Activated CD4-positive, alpha-beta T cell treated with anti-CD3 and anti-CD28 coated beads, Interleukin-2, amount 10 ng/mL, durations not matched to agents 7 days and 5 days (primary cell): ENCODE results near the gene RSPO3. TPM values are rescaled to one million over a fixed set of nuclear protein-coding genes. Genes with fewer than 3 reads are reported as not detected.

ENCODE experiments used
- CTCF ChIA-PET: fragments of 350-600 bp; sonication (Branson Sonifier 250); formaldehyde crosslinking; loops from one replicate; lab custom pipeline; 2021; ENCODE audit warnings: antibody characterized with exemption; lab: Charles Lee
- POLR2A ChIA-PET: fragments of 350-600 bp; sonication (Branson Sonifier 250); formaldehyde crosslinking; loops from one replicate; lab custom pipeline; 2021; ENCODE audit warnings: antibody characterized with exemption; lab: Charles Lee
- DNase-seq: peaks from one replicate; pipeline ENCODE4 v3.0.0-alpha.2; 2020
- H3K27ac Mint-ChIP-seq: one replicate; pipeline ENCODE4 v1.8.0; 2021; ENCODE audit warnings: mild to moderate bottlenecking, moderate library complexity, mixed read lengths
- H3K27me3 Mint-ChIP-seq: one replicate; pipeline ENCODE4 v1.8.0; 2021; ENCODE audit warnings: mixed read lengths
- H3K36me3 Mint-ChIP-seq: one replicate; pipeline ENCODE4 v1.8.0; 2021; ENCODE audit warnings: low read depth, mixed read lengths
- H3K4me1 Mint-ChIP-seq: one replicate; pipeline ENCODE4 v1.8.0; 2021; ENCODE audit warnings: mixed read lengths
- H3K4me3 Mint-ChIP-seq: one replicate; pipeline ENCODE4 v1.8.0; 2021; ENCODE audit warnings: mild to moderate bottlenecking, moderate library complexity, mixed read lengths
- H3K9me3 Mint-ChIP-seq: one replicate; pipeline ENCODE4 v1.8.0; 2021; ENCODE audit warnings: mixed read lengths
- total RNA-seq, 2 experiments: library from RNA; stranded (reverse); gene quantifications; one replicate each; pipeline ENCODE4 v1.2.3, GENCODE V29; 2021

Gene RSPO3
- total RNA-seq, 2 experiments from 2014 or later, result not detected

GRCh38 chr6:127117979-127118297 lies 533 bp upstream of the RSPO3 start:
- Mint-ChIP-seq H3K9me3 (no peaks in the 10 kb centered on the region), H3K4me3 (peak overlapping the region; percentile 44), H3K27me3 (peaks cover 69% of the 10 kb centered on the region), H3K27ac (no peak overlapping the region), H3K36me3 (no peaks in the 10 kb centered on the region), H3K4me1 (peaks cover 17% of the 10 kb centered on the region)
- ChIA-PET POLR2A (no interaction called here), CTCF (interaction anchor here (1.6 kb wide), 1 partner anchor 18 kb away, joined by 6 read pairs; no protein-coding TSS in a partner anchor)
- DNase-seq, result no peak

GRCh38 chr6:127119102-127120022 lies 891 bp downstream of the RSPO3 start:
- Mint-ChIP-seq H3K36me3 (no peaks in the 10 kb centered on the region), H3K4me1 (peaks cover 17% of the 10 kb centered on the region), H3K27ac (no peak overlapping the region), H3K27me3 (peaks cover 74% of the 10 kb centered on the region), H3K9me3 (no peaks in the 10 kb centered on the region), H3K4me3 (peak overlapping the region; percentile 68)
- DNase-seq, result no peak
- ChIA-PET CTCF (interaction anchor here (1.4 kb wide), 1 partner anchor 11 kb away, joined by 3 read pairs; no protein-coding TSS in a partner anchor), POLR2A (no interaction called here)

- no peak for DNase-seq
- CTCF ChIA-PET, result interaction anchor here (1.4 kb wide), 1 partner anchor 10 kb away, joined by 3 read pairs; no protein-coding TSS in a partner anchor
- no peak overlapping the region for H3K27ac Mint-ChIP-seq
- peaks cover 72% of the 10 kb centered on the region for H3K27me3 Mint-ChIP-seq
- H3K4me1 Mint-ChIP-seq, result peaks cover 17% of the 10 kb centered on the region
- POLR2A ChIA-PET, result no interaction called here
- peak overlapping the region; percentile 55 for H3K4me3 Mint-ChIP-seq
- no peaks in the 10 kb centered on the region for H3K36me3 Mint-ChIP-seq
- H3K9me3 Mint-ChIP-seq, result no peaks in the 10 kb centered on the region
Measured at GRCh38 chr6:127120023-127120786, 1.7 kb downstream of the RSPO3 start.

- Mint-ChIP-seq H3K9me3 (no peaks in the 10 kb centered on the region), H3K4me3 (no peak overlapping the region), H3K27me3 (peaks cover 69% of the 10 kb centered on the region), H3K36me3 (no peaks in the 10 kb centered on the region), H3K27ac (no peak overlapping the region), H3K4me1 (peaks cover 17% of the 10 kb centered on the region)
- CTCF ChIA-PET, result interaction anchor here (1.4 kb wide), 1 partner anchor 9 kb away, joined by 3 read pairs; no protein-coding TSS in a partner anchor
- peak; percentile 79 for DNase-seq
- POLR2A ChIA-PET, result no interaction called here
Measured at GRCh38 chr6:127120787-127121636, 2.5 kb downstream of the RSPO3 start.

- H3K27ac Mint-ChIP-seq, result no peak overlapping the region
- no peak overlapping the region for H3K4me3 Mint-ChIP-seq
- DNase-seq, result no peak
- H3K36me3 Mint-ChIP-seq, result no peaks in the 10 kb centered on the region
- peaks cover 17% of the 10 kb centered on the region for H3K4me1 Mint-ChIP-seq
- ChIA-PET CTCF (no interaction called here), POLR2A (no interaction called here)
- peaks cover 65% of the 10 kb centered on the region for H3K27me3 Mint-ChIP-seq
- H3K9me3 Mint-ChIP-seq, result no peaks in the 10 kb centered on the region
Measured at GRCh38 chr6:127121637-127121960, 3.1 kb downstream of the RSPO3 start.

- DNase-seq, result no peak
- POLR2A ChIA-PET, result no interaction called here
- Mint-ChIP-seq H3K27me3 (peaks cover 58% of the 10 kb centered on the region), H3K4me3 (no peak overlapping the region), H3K9me3 (no peaks in the 10 kb centered on the region), H3K4me1 (peaks cover 9% of the 10 kb centered on the region), H3K36me3 (no peaks in the 10 kb centered on the region), H3K27ac (no peak overlapping the region)
- CTCF ChIA-PET, result no interaction called here
Measured at GRCh38 chr6:127124172-127124571, 5.7 kb downstream of the RSPO3 start.

- peaks cover 9% of the 10 kb centered on the region for H3K4me1 Mint-ChIP-seq
- ChIA-PET POLR2A (no interaction called here), CTCF (no interaction called here)
- H3K36me3 Mint-ChIP-seq, result no peaks in the 10 kb centered on the region
- H3K27ac Mint-ChIP-seq, result no peak overlapping the region
- no peaks in the 10 kb centered on the region for H3K9me3 Mint-ChIP-seq
- DNase-seq, result no peak
- H3K27me3 Mint-ChIP-seq, result peaks cover 58% of the 10 kb centered on the region
- H3K4me3 Mint-ChIP-seq, result no peak overlapping the region
Measured at GRCh38 chr6:127124680-127125079, 6.2 kb downstream of the RSPO3 start.

- Mint-ChIP-seq H3K4me3 (no peak overlapping the region), H3K27me3 (peaks cover 53% of the 10 kb centered on the region), H3K36me3 (no peaks in the 10 kb centered on the region), H3K27ac (no peak overlapping the region), H3K9me3 (no peaks in the 10 kb centered on the region), H3K4me1 (no peaks in the 10 kb centered on the region)
- ChIA-PET POLR2A (no interaction called here), CTCF (interaction anchor here (0.6 kb wide), 1 partner anchor 1106 kb away, joined by 3 read pairs; no protein-coding TSS in a partner anchor)
- DNase-seq, result no peak
Measured at GRCh38 chr6:127128066-127128465, 9.6 kb downstream of the RSPO3 start.

- no peak overlapping the region for H3K4me3 Mint-ChIP-seq
Measured at GRCh38 chr6:127129251-127129650, 10.8 kb downstream of the RSPO3 start.

GRCh38 chr6:127131275-127131674 lies 12.8 kb downstream of the RSPO3 start:
- CTCF ChIA-PET, result no interaction called here
- no peak for DNase-seq
- Mint-ChIP-seq H3K9me3 (no peaks in the 10 kb centered on the region), H3K4me1 (no peaks in the 10 kb centered on the region), H3K27ac (no peak overlapping the region), H3K27me3 (peaks cover 40% of the 10 kb centered on the region), H3K4me3 (no peak overlapping the region), H3K36me3 (no peaks in the 10 kb centered on the region)
- POLR2A ChIA-PET, result no interaction called here

More at GRCh38 chr6:127129251-127129650, 10.8 kb downstream of the RSPO3 start:
- Mint-ChIP-seq H3K36me3 (no peaks in the 10 kb centered on the region), H3K4me1 (no peaks in the 10 kb centered on the region), H3K9me3 (no peaks in the 10 kb centered on the region), H3K27ac (no peak overlapping the region), H3K27me3 (peaks cover 46% of the 10 kb centered on the region)
- ChIA-PET POLR2A (no interaction called here), CTCF (no interaction called here)
- no peak for DNase-seq

GRCh38 chr6:127131772-127132376 lies 13.4 kb downstream of the RSPO3 start:
- H3K4me3 Mint-ChIP-seq, result no peak overlapping the region
- ChIA-PET CTCF (no interaction called here), POLR2A (no interaction called here)
- no peaks in the 10 kb centered on the region for H3K9me3 Mint-ChIP-seq
- no peak for DNase-seq
- no peaks in the 10 kb centered on the region for H3K4me1 Mint-ChIP-seq
- H3K27me3 Mint-ChIP-seq, result peaks cover 37% of the 10 kb centered on the region
- no peak overlapping the region for H3K27ac Mint-ChIP-seq
- H3K36me3 Mint-ChIP-seq, result no peaks in the 10 kb centered on the region

- Mint-ChIP-seq H3K4me3 (no peak overlapping the region), H3K27ac (no peak overlapping the region), H3K27me3 (peaks cover 29% of the 10 kb centered on the region), H3K9me3 (no peaks in the 10 kb centered on the region), H3K4me1 (no peaks in the 10 kb centered on the region), H3K36me3 (no peaks in the 10 kb centered on the region)
- no peak for DNase-seq
- ChIA-PET POLR2A (no interaction called here), CTCF (no interaction called here)
Measured at GRCh38 chr6:127134136-127134535, 15.7 kb downstream of the RSPO3 start.
